HPDE6-E6E7 (cell line): Measurements from ENCODE around the gene KCMF1.

ENCODE experiments used
- DNase-seq: peaks from one replicate; pipeline ENCODE4 v3.0.0; 2011; ENCODE audit warnings: missing footprints; ENCODE audit errors: extremely low spot score

Gene KCMF1

DNA sequence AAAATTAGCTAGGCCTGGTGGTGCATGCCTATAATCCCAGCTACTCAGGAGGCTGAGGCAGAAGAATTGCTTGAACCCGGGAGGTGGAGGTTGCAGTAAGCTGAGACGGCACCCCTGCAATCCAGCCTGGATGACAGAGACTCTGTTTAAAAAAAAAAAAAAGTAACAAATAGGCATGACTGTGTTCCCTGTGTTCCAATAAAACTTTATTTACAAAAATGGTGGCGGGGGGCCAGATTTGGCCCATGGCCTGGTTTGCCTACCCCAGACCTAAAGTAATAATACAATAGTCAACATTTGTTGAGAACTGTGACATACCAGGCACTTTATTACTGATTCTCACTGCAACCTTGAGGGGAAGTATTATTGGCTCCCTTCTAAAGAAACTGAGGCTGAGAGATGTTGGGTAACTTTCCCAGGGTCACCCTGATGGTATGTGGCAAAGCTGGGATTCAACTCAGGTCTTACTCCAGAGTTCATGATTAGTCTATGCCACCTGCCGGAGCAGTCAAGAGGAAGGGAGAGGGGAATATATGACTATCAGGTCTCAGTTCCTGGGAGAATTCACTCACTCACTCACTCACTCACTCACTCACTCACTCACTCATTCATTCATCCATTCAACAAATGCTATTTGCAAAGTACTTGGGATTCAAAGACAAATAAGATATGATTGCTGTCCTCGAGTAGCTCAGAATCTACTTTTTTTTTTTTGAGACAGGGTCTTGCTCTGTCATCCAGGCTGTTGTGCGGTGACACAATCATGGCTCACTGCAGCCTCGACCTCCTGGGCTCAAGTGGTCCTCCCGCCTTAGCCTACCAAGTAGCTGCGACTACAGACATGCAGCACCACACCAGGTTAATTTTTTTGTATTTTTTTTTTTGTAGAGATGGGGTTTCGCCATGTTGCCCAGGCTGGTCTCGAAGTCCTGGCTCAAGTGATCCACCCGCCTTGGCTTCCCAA lies 14.3 kb upstream of the KCMF1 start:
- DNase-seq = no peak

- no peak for DNase-seq
Observed at GRCh38 chr2:84957771-84958134, 13.2 kb upstream of the KCMF1 start.

DNA sequence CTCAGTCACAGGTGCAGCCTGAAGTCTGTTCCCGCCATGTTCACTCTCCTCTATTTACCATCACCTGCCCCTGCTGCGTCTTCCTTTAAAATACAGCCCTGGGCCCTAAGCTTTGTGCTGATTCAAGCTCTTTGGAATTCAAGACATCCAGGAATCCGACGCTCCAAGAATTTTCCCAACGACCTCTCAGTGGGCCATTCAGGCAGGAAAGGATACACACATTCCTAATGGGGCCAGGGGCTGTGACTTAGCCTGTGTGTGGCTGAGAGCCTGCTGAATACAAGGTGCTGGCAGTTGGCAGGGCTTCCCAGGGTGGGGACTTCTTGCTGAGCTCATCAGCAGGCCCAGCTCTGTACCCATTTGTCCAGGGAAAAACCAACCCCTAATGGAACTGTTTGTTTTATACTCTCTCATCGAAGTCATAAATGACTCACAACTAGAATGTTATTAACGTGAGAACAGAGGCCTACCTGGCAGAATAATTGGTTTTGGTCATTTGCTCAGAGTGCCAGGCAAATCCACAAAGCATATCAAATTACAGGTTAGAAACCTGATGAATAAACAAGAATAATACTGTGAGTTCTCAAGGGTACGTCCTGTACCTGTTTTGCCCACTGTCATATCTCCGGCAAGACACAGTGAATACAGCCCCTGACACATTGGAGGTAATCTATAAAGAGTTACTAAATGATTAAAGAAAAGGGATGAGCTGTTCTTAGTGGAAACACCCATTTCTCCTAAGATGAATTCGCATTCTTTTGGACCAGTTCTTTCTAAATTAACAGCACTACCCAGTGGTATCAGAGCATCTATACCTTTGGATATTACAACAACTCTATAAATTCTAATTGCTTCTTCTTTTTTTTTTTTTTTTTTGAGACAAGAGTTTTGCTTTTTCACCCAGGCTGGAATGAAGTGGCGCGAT lies 12.6 kb upstream of the KCMF1 start:
- DNase-seq = peak; percentile 86

DNA sequence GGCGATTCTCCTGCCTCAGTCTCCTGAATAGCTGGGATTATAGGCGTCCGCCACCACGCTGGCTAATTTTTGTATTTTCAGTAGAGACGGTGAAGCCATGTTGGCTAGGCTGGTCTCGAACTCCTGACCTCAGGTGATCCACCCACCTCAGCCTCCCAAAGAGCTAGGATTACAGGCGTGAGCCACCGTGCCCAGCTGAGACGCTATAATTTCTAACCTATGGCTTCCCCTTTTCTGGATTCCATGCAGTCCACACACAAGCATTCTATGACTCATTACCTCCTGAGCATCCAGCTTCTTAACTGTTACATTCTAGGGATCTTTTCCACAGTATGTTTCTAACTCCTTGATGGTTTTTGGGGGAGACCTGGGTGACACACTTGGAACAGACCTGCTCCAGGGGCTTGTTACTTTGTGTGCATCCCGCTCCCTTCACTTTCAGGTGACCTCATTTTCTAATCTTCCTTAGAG lies 11.8 kb upstream of the KCMF1 start:
- no peak for DNase-seq

GRCh38 chr2:84959566-84960506 lies 11.1 kb upstream of the KCMF1 start:
- DNase-seq = no peak

GRCh38 chr2:84962917-84963316 lies 8.0 kb upstream of the KCMF1 start:
- DNase-seq = no peak

- DNase-seq = no peak
Observed at GRCh38 chr2:84963323-84963691, 7.7 kb upstream of the KCMF1 start.

GRCh38 chr2:84963692-84964405 lies 7.1 kb upstream of the KCMF1 start:
- DNase-seq = no peak

GRCh38 chr2:84964406-84965191 lies 6.4 kb upstream of the KCMF1 start:
- DNase-seq = no peak

GRCh38 chr2:84965192-84965516 lies 5.8 kb upstream of the KCMF1 start:
- no peak for DNase-seq

DNA sequence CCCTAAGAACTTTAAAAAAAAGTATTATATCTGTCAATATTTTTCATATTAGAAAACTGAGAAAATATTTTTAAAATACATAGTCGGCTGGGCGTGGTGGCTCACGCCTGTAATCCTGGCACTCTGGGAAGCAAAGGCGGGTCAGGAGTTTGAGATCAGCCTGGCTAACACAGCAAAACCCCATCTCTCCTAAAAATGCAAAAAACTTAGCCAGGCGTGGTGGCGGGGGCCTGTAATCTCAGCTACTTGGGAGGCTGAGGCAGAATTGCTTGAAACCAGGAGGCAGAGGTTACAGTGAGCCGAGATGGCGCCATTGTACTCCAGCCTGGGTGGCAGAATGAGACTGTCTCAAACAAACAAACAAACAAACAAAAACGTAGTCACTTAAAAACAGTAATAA lies 5.1 kb upstream of the KCMF1 start:
- DNase-seq = no peak

- DNase-seq = no peak
Observed at GRCh38 chr2:84966731-84967130, 4.2 kb upstream of the KCMF1 start.

DNA sequence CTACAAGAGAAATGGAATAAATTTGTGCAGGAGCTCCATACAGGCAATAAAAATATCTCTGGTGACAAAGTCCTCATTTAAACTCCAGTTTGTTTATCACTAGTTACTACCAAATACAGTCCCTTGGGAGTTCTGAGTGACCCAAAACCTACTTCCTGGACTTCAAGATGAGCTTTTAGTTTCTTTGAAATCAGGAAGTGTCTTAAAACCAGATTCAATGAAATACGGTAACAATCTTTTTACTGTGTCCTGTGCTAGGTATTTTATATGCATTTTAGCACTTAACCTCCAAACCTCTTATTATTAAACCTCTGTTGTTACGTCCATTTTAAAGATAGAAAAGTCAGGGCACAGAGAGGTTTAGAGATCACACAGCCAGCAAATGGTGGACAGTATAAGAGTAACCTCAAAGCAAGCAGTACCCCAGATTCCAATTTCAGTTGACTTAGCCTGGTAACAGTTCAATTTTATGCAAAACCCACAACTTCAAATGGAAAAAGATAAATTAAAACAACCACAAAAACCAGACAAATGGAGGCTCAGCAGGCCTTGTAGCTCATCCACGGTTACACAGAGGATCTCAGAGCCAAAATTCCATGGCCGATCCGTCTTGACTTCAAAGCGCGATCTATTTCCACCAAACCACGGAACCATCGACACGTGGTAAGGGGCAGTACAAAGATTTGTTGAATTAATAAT lies 1.3 kb upstream of the KCMF1 start:
- no peak for DNase-seq

- DNase-seq = peak; percentile 37
Observed at GRCh38 chr2:84970210-84970867, 622 bp upstream of the KCMF1 start.

DNA sequence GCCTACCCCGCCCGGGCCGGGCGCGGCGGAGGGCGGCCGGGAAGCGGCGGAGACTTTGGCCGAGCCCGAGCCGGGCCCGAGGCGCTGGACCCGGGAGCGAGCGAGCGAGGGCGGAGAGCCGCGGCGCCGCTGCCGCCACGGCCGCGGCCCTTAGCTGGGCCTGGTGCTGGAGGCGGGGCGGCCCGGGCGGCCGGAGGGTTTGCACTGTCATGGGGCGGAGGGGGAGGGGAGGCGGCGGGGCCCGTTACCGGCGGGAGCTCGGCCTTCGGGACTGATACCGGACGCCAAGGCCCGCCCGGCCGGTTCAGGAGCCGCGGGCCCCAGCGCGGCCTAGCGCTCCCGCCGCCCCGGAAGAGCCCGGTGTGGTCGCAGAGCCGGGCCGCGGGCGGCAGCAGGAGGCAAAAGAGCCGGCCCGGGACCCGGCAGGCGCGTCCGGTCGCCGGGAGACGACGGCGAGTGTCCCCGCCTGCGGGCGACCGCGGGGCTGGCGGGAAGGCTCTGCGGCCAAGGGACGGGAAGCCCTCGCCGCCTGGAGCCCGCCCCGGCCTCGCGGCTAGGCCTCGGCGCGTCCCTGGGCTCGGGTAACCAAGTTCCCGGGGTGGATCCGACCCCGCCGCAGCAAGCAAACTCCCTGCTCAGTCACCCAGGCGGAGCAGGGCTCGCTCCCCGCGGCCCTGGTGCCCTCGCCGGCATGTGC lies 697 bp downstream of the KCMF1 start:
- no peak for DNase-seq

DNA sequence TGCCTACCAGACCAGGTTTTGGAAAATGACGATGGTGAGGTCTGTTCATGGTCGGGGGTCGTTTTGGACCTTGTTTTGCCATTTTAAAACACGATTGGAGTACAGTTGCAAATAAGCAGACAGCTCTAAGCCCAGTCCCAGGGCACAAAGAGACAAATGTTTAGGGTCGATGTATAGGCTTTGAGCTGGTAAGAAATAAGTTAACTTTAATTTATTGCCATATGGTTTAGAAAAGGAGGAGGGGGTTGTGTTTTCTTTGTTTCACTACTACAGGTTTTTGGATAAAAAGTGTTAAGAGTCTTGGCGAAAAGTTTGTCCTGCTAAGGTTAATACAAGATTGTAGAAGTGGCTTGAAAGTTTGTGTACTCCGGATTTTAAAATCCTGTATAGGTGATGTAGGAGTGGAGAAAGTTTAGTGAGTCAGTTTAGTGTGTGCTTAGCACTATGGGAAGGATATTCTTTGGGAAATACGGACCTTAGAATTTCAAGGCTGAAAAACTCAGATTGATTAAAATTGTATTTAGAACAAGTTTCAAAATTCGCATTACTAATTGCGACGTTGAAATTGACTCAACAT lies 1.3 kb downstream of the KCMF1 start:
- DNase-seq = no peak

DNA sequence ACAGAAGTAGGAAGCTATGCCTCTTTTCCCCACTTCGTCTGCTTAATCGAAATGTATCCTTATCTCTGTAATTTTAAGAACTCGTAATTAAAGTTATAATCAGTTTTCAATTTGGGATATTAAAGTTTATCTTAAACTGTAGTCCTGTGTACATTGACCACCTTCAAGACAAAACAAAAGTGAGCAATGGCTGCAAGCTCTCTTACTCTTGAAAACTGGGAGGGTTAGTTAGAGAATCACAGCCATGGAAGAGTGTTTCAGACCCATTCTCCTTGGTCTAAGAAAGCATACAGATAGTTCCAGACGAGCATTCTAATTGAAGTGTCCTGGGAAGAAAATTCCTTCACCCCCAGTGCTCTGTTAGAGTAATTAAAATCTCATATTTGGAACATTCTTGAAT lies 2.0 kb downstream of the KCMF1 start:
- DNase-seq = no peak
